ENCODE results near the gene KRTAP20-3. TPM values are rescaled to one million over a fixed set of nuclear protein-coding genes. Genes with fewer than 3 reads are reported as not detected.

The KRTAP20-3 gene
- total and polyA plus RNA-seq, 2 experiments from 2014 or later, result not detected

DNA sequence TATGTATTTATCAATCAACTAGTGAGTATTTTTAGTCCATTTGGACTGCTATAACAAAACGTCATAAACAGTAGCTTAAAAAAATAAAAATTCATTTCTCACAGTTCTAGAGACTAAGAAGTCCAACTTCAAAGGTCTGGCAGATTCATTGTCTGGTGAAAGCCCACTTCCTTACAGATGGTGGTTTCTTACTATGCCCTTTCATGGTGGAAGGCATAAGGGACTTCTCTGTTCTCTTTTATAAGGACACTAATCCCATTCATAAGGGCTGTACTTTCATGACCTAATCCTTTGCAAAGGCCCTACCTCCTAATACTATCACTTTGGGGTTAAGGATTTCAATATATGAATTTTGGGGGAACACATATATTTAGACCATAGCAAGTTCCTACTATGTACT is 37.9 kb downstream of the KRTAP20-3 start:
- H3K9me2 ChIP-seq (replicated peaks; ENCODE audit: insufficient read depth), result no peaks in the 10 kb centered on the region
- no peak for TF ChIP-seq EZH2 (IDR thresholded peaks at IDR 0.05; ENCODE audit: borderline replicate concordance)
- no peak for TF ChIP-seq EZH2phosphoT487 (IDR thresholded peaks at IDR 0.05; ENCODE audit: low read depth, severe bottlenecking, unreplicated experiment)
- TF ChIP-seq, protein P1, sequence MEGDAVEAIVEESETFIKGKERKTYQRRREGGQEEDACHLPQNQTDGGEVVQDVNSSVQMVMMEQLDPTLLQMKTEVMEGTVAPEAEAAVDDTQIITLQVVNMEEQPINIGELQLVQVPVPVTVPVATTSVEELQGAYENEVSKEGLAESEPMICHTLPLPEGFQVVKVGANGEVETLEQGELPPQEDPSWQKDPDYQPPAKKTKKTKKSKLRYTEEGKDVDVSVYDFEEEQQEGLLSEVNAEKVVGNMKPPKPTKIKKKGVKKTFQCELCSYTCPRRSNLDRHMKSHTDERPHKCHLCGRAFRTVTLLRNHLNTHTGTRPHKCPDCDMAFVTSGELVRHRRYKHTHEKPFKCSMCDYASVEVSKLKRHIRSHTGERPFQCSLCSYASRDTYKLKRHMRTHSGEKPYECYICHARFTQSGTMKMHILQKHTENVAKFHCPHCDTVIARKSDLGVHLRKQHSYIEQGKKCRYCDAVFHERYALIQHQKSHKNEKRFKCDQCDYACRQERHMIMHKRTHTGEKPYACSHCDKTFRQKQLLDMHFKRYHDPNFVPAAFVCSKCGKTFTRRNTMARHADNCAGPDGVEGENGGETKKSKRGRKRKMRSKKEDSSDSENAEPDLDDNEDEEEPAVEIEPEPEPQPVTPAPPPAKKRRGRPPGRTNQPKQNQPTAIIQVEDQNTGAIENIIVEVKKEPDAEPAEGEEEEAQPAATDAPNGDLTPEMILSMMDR (IDR thresholded peaks at IDR 0.05; ENCODE audit: poor library complexity), result no peak
- H4K20me1 ChIP-seq (ENCODE audit: insufficient read depth, poor library complexity, severe bottlenecking), result no peaks in the 10 kb centered on the region
- 48% methylated on average over 1 of the region's 1 CpG for whole genome bisulfite sequencing (ENCODE audit: low lambda C conversion rate, missing lambda C conversion rate)
- H3K79me2 ChIP-seq, result no peaks in the 10 kb centered on the region
- H2AFZ ChIP-seq, result no peak overlapping the region
- no peak overlapping the region for H3K27ac ChIP-seq
- no peaks in the 10 kb centered on the region for H3K4me1 ChIP-seq (ENCODE audit: insufficient read depth)
- no peaks in the 10 kb centered on the region for H3K27me3 ChIP-seq
- no peaks in the 10 kb centered on the region for H3K36me3 ChIP-seq (replicated peaks; ENCODE audit: insufficient read depth, low read depth)
- no peak overlapping the region for H3K4me2 ChIP-seq
- no peaks in the 10 kb centered on the region for H3K9me3 ChIP-seq (ENCODE audit: low read depth)
- no peak for DNase-seq (ENCODE audit: low spot score)
- no peak overlapping the region for H3K4me3 ChIP-seq

GRCh38 chr21:30684506-30684905 is 41.8 kb downstream of the KRTAP20-3 start:
- H3K9me2 ChIP-seq (replicated peaks; ENCODE audit: insufficient read depth), result no peaks in the 10 kb centered on the region
- no peaks in the 10 kb centered on the region for H3K9me3 ChIP-seq (ENCODE audit: low read depth)
- H3K4me2 ChIP-seq, result no peak overlapping the region
- WGBS (ENCODE audit: low lambda C conversion rate, missing lambda C conversion rate), result 74% methylated on average over 6 of the region's 6 CpGs
- no peak overlapping the region for H2AFZ ChIP-seq
- H3K4me3 ChIP-seq, result no peak overlapping the region
- H3K27me3 ChIP-seq, result no peaks in the 10 kb centered on the region
- H3K27ac ChIP-seq, result no peak overlapping the region
- TF ChIP-seq EZH2phosphoT487 (IDR thresholded peaks at IDR 0.05; ENCODE audit: low read depth, severe bottlenecking, unreplicated experiment) (no peak), EZH2 (IDR thresholded peaks at IDR 0.05; ENCODE audit: borderline replicate concordance) (no peak)
- TF ChIP-seq, protein P1 (IDR thresholded peaks at IDR 0.05; ENCODE audit: poor library complexity), result no peak
- DNase-seq (ENCODE audit: low spot score), result no peak
- no peaks in the 10 kb centered on the region for H3K4me1 ChIP-seq (ENCODE audit: insufficient read depth)
- no peaks in the 10 kb centered on the region for H3K36me3 ChIP-seq (replicated peaks; ENCODE audit: insufficient read depth, low read depth)
- no peaks in the 10 kb centered on the region for H4K20me1 ChIP-seq (ENCODE audit: insufficient read depth, poor library complexity, severe bottlenecking)
- H3K79me2 ChIP-seq, result no peaks in the 10 kb centered on the region

DNA sequence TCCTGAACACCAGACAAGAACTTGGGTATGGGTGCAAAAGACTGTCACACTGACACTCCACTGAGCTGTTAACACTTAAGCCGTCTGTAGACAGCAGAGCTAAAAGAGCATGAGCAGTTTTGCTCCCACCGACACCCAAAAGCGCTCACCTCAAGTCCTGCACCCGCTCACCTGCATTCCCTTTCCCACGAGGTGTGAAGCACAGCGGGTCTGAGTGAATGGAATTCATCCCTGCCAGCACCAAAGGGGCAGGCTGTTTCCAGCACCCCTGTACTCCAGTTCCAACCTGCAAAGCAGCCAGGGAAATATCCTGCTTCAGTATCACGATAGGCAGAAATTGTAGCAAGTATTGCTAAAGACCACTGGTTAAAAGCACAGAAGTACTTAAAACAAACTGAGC is 47.2 kb downstream of the KRTAP20-3 start:
- no peak overlapping the region for H3K27ac ChIP-seq
- no peaks in the 10 kb centered on the region for H3K9me3 ChIP-seq (ENCODE audit: low read depth)
- H3K4me1 ChIP-seq (ENCODE audit: insufficient read depth), result no peaks in the 10 kb centered on the region
- no peaks in the 10 kb centered on the region for H3K9me2 ChIP-seq (replicated peaks; ENCODE audit: insufficient read depth)
- no peaks in the 10 kb centered on the region for H3K27me3 ChIP-seq
- no peak overlapping the region for H3K4me2 ChIP-seq
- WGBS (ENCODE audit: low lambda C conversion rate, missing lambda C conversion rate), result 70% methylated on average over 7 of the region's 7 CpGs
- H2AFZ ChIP-seq, result no peak overlapping the region
- no peaks in the 10 kb centered on the region for H3K79me2 ChIP-seq
- no peak overlapping the region for H3K4me3 ChIP-seq
- no peak for DNase-seq (ENCODE audit: low spot score)
- H4K20me1 ChIP-seq (ENCODE audit: insufficient read depth, poor library complexity, severe bottlenecking), result no peaks in the 10 kb centered on the region
- H3K36me3 ChIP-seq (replicated peaks; ENCODE audit: insufficient read depth, low read depth), result no peaks in the 10 kb centered on the region
- TF ChIP-seq, protein P1 (IDR thresholded peaks at IDR 0.05; ENCODE audit: poor library complexity), result no peak
- TF ChIP-seq EZH2 (IDR thresholded peaks at IDR 0.05; ENCODE audit: borderline replicate concordance) (no peak), EZH2phosphoT487 (IDR thresholded peaks at IDR 0.05; ENCODE audit: low read depth, severe bottlenecking, unreplicated experiment) (no peak)

Small RNA genes lying within 50 kb of the gene (small RNA-seq; reads per million reads assigned to genes)
- not detected for gene KRTAP20-1
- gene KRTAP20-3, result not detected
- not detected for gene KRTAP20-4
- gene KRTAP22-1, result not detected

Other genes with a start within 250 kb of the KRTAP20-3 start
- not detected in 2 replicates for gene KRTAP13-1, start 246.8 kb upstream of the KRTAP20-3 start, total RNA-seq
- not detected in 2 replicates for gene KRTAP13-1, start 246.8 kb upstream of the KRTAP20-3 start, polyA plus RNA-seq
- not detected in 2 replicates for gene KRTAP13-3, start 216.9 kb upstream of the KRTAP20-3 start, total RNA-seq
- gene KRTAP13-3, start 216.9 kb upstream of the KRTAP20-3 start, polyA plus RNA-seq, result not detected in 2 replicates
- not detected in 2 replicates for gene KRTAP13-4, start 212.6 kb upstream of the KRTAP20-3 start, total RNA-seq
- not detected in 2 replicates for gene KRTAP13-4, start 212.6 kb upstream of the KRTAP20-3 start, polyA plus RNA-seq
- not detected in 2 replicates for gene KRTAP15-1, start 202.6 kb upstream of the KRTAP20-3 start, total RNA-seq
- not detected in 2 replicates for gene KRTAP15-1, start 202.6 kb upstream of the KRTAP20-3 start, polyA plus RNA-seq
- gene KRTAP19-1, start 162.5 kb upstream of the KRTAP20-3 start, total RNA-seq, result not detected in 2 replicates
- not detected in 2 replicates for gene KRTAP19-1, start 162.5 kb upstream of the KRTAP20-3 start, polyA plus RNA-seq
- gene KRTAP19-2, start 155.4 kb upstream of the KRTAP20-3 start, total RNA-seq, result not detected in 2 replicates
- gene KRTAP19-2, start 155.4 kb upstream of the KRTAP20-3 start, polyA plus RNA-seq, result not detected in 2 replicates
- not detected in 2 replicates for gene KRTAP19-3, start 150.9 kb upstream of the KRTAP20-3 start, total RNA-seq
- not detected in 2 replicates for gene KRTAP19-3, start 150.9 kb upstream of the KRTAP20-3 start, polyA plus RNA-seq
- not detected in 2 replicates for gene KRTAP19-4, start 145.7 kb upstream of the KRTAP20-3 start, total RNA-seq
- not detected in 2 replicates for gene KRTAP19-4, start 145.7 kb upstream of the KRTAP20-3 start, polyA plus RNA-seq
- gene KRTAP19-5, start 140.7 kb upstream of the KRTAP20-3 start, total RNA-seq, result not detected in 2 replicates
- gene KRTAP19-5, start 140.7 kb upstream of the KRTAP20-3 start, polyA plus RNA-seq, result not detected in 2 replicates
- gene KRTAP19-6, start 101.0 kb upstream of the KRTAP20-3 start, total RNA-seq, result not detected in 2 replicates
- gene KRTAP19-6, start 101.0 kb upstream of the KRTAP20-3 start, polyA plus RNA-seq, result not detected in 2 replicates
- not detected in 2 replicates for gene KRTAP19-7, start 81.5 kb upstream of the KRTAP20-3 start, total RNA-seq
- gene KRTAP19-7, start 81.5 kb upstream of the KRTAP20-3 start, polyA plus RNA-seq, result not detected in 2 replicates
- gene KRTAP22-2, start 52.5 kb upstream of the KRTAP20-3 start, total RNA-seq, result not detected in 2 replicates
- not detected in 2 replicates for gene KRTAP22-2, start 52.5 kb upstream of the KRTAP20-3 start, polyA plus RNA-seq
- not detected in 2 replicates for gene KRTAP6-3, start 50.4 kb upstream of the KRTAP20-3 start, total RNA-seq
- not detected in 2 replicates for gene KRTAP6-3, start 50.4 kb upstream of the KRTAP20-3 start, polyA plus RNA-seq
- gene KRTAP6-2, start 44.0 kb upstream of the KRTAP20-3 start, total RNA-seq, result not detected in 2 replicates
- not detected in 2 replicates for gene KRTAP6-2, start 44.0 kb upstream of the KRTAP20-3 start, polyA plus RNA-seq
- gene KRTAP22-1, start 41.8 kb upstream of the KRTAP20-3 start, total RNA-seq, result not detected in 2 replicates
- not detected in 2 replicates for gene KRTAP22-1, start 41.8 kb upstream of the KRTAP20-3 start, polyA plus RNA-seq
- not detected in 2 replicates for gene KRTAP6-1, start 28.9 kb upstream of the KRTAP20-3 start, total RNA-seq
- gene KRTAP6-1, start 28.9 kb upstream of the KRTAP20-3 start, polyA plus RNA-seq, result not detected in 2 replicates
- gene KRTAP20-1, start 26.4 kb upstream of the KRTAP20-3 start, total RNA-seq, result not detected in 2 replicates
- not detected in 2 replicates for gene KRTAP20-1, start 26.4 kb upstream of the KRTAP20-3 start, polyA plus RNA-seq
- not detected in 2 replicates for gene KRTAP20-4, start 22.2 kb upstream of the KRTAP20-3 start, total RNA-seq
- gene KRTAP20-4, start 22.2 kb upstream of the KRTAP20-3 start, polyA plus RNA-seq, result not detected in 2 replicates
- not detected in 2 replicates for gene KRTAP20-2, start 7.7 kb upstream of the KRTAP20-3 start, total RNA-seq
- gene KRTAP20-2, start 7.7 kb upstream of the KRTAP20-3 start, polyA plus RNA-seq, result not detected in 2 replicates
- gene KRTAP21-3, start 75.9 kb downstream of the KRTAP20-3 start, total RNA-seq, result not detected in 2 replicates
- not detected in 2 replicates for gene KRTAP21-3, start 75.9 kb downstream of the KRTAP20-3 start, polyA plus RNA-seq
- not detected in 2 replicates for gene KRTAP21-2, start 104.4 kb downstream of the KRTAP20-3 start, total RNA-seq
- not detected in 2 replicates for gene KRTAP21-2, start 104.4 kb downstream of the KRTAP20-3 start, polyA plus RNA-seq
- not detected in 2 replicates for gene KRTAP21-1, start 112.6 kb downstream of the KRTAP20-3 start, total RNA-seq
- gene KRTAP21-1, start 112.6 kb downstream of the KRTAP20-3 start, polyA plus RNA-seq, result not detected in 2 replicates
- gene KRTAP8-1, start 170.4 kb downstream of the KRTAP20-3 start, total RNA-seq, result not detected in 2 replicates
- not detected in 2 replicates for gene KRTAP8-1, start 170.4 kb downstream of the KRTAP20-3 start, polyA plus RNA-seq
- not detected in 2 replicates for gene KRTAP7-1, start 186.9 kb downstream of the KRTAP20-3 start, total RNA-seq
- gene KRTAP7-1, start 186.9 kb downstream of the KRTAP20-3 start, polyA plus RNA-seq, result not detected in 2 replicates
- not detected in 2 replicates for gene KRTAP11-1, start 238.7 kb downstream of the KRTAP20-3 start, total RNA-seq
- not detected in 2 replicates for gene KRTAP11-1, start 238.7 kb downstream of the KRTAP20-3 start, polyA plus RNA-seq

Measured in hepatocyte (in vitro differentiated cells).